Measurements from ENCODE around the gene PAFAH2. TPM values are rescaled to one million over a fixed set of nuclear protein-coding genes. Genes with fewer than 3 reads are reported as not detected.
"Not testable (repeated sequence)": the region's sequence is repeated elsewhere in the genome, so short reads cannot be mapped to it uniquely, and the experiment has no call there.

Gene PAFAH2
- total RNA-seq, 2 experiments from 2014 or later, result 4.7 to 5.2 TPM

- CTCF ChIA-PET, result interaction anchor here (0.9 to 3.7 kb wide), 4 partner anchors 9 to 166 kb away, joined by 3 to 15 read pairs (median 9); partner anchors contain the start of gene PAFAH2
- no peak overlapping the region for H3K4me3 Mint-ChIP-seq
- peaks cover 47% of the 10 kb centered on the region for H3K4me1 Mint-ChIP-seq (ENCODE audit: low read depth)
- no peaks in the 10 kb centered on the region for H3K27me3 Mint-ChIP-seq (ENCODE audit: low read depth)
- no peak for DNase-seq
- peaks cover 19% of the 10 kb centered on the region for H3K36me3 Mint-ChIP-seq (ENCODE audit: low read depth)
- H3K9me3 Mint-ChIP-seq, result no peaks in the 10 kb centered on the region
- H3K27ac Mint-ChIP-seq, result no peak overlapping the region
- intact Hi-C loops (cut with micrococcal nuclease), result no loop called here
Measured at GRCh38 chr1:25987951-25988350, 9.9 kb downstream of the PAFAH2 start.

GRCh38 chr1:25986773-25987172, 11.1 kb downstream of the PAFAH2 start:
- H3K9me3 Mint-ChIP-seq, result not testable (repeated sequence)

DNA sequence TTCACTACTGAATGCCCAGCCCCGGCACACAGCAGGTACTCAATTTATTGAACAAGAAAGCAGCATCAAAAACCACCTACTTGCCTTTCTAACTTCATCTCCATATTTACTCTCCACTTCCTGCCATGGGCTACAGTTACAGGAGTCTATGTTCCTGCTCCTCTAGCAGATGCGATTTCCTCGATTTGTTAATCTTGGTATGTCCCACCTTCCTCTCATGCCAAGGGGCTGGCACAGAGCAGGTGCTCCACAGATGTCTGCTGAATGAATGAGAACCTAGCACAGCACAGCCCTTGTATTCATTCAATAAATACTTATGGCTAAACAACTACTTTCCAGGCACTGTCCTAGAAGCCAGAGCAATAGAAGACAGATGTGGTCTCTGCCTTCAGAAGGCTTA, 12.2 kb downstream of the PAFAH2 start:
- intact Hi-C loops (cut with micrococcal nuclease), result no loop called here
- no peak overlapping the region for H3K4me3 Mint-ChIP-seq
- CTCF ChIA-PET, result no interaction called here

More at GRCh38 chr1:25986773-25987172, 11.1 kb downstream of the PAFAH2 start:
- H3K27me3 Mint-ChIP-seq (ENCODE audit: low read depth); H3K27ac Mint-ChIP-seq; intact Hi-C loops (cut with micrococcal nuclease); DNase-seq; H3K4me3 Mint-ChIP-seq: not testable (repeated sequence)
- Mint-ChIP-seq H3K36me3 (ENCODE audit: low read depth) (peaks cover 27% of the 10 kb centered on the region), H3K4me1 (ENCODE audit: low read depth) (peaks cover 36% of the 10 kb centered on the region)
- CTCF ChIA-PET, result interaction anchor here (0.5 to 3.7 kb wide), 3 partner anchors 11 to 121 kb away, joined by 3 to 15 read pairs (median 15); partner anchors contain the start of gene PAFAH2

GRCh38 chr1:25985171-25985570, 12.7 kb downstream of the PAFAH2 start:
- Mint-ChIP-seq H3K27ac (no peak overlapping the region), H3K9me3 (no peaks in the 10 kb centered on the region), H3K36me3 (ENCODE audit: low read depth) (peaks cover 30% of the 10 kb centered on the region), H3K4me3 (no peak overlapping the region), H3K27me3 (ENCODE audit: low read depth) (no peaks in the 10 kb centered on the region), H3K4me1 (ENCODE audit: low read depth) (peaks cover 31% of the 10 kb centered on the region)
- DNase-seq, result no peak
- intact Hi-C loops (cut with micrococcal nuclease), result no loop called here
- CTCF ChIA-PET, result no interaction called here

More for the DNA sequence above, 12.2 kb downstream of the PAFAH2 start:
- no peaks in the 10 kb centered on the region for H3K27me3 Mint-ChIP-seq (ENCODE audit: low read depth)
- no peak for DNase-seq
- H3K4me1 Mint-ChIP-seq (ENCODE audit: low read depth), result peaks cover 31% of the 10 kb centered on the region
- H3K36me3 Mint-ChIP-seq (ENCODE audit: low read depth), result peaks cover 30% of the 10 kb centered on the region
- H3K9me3 Mint-ChIP-seq, result no peaks in the 10 kb centered on the region
- peak overlapping the region; percentile 10 for H3K27ac Mint-ChIP-seq

- Mint-ChIP-seq H3K4me3 (no peak overlapping the region), H3K36me3 (ENCODE audit: low read depth) (peaks cover 26% of the 10 kb centered on the region), H3K9me3 (no peaks in the 10 kb centered on the region), H3K27me3 (ENCODE audit: low read depth) (no peaks in the 10 kb centered on the region), H3K27ac (no peak overlapping the region), H3K4me1 (ENCODE audit: low read depth) (no peaks in the 10 kb centered on the region)
- intact Hi-C loops (cut with micrococcal nuclease), result no loop called here
- CTCF ChIA-PET, result interaction anchor here (0.8 to 0.9 kb wide), 2 partner anchors 10 to 84 kb away, joined by 3 to 4 read pairs; no protein-coding TSS in a partner anchor
- DNase-seq, result no peak
Measured at GRCh38 chr1:25979210-25979609, 18.7 kb downstream of the PAFAH2 start.

DNA sequence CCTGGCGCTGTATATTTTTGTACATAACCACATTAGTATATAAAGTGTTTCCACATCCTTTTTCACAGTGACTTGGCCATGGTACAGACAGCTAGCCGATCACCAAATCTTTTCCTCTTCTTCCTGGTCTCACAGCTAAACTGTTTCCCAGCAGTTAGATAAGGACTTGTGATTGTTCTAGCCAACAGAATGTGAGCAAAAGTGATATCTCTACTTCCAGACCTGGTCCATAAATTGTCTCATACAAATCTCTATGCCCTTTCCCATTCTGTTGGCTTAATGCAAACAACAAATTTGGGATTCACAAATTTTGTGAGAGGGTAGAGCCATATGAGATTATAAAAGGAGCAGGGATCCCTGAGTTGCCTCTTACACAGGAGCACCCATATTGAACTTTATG, 19.5 kb downstream of the PAFAH2 start:
- no peaks in the 10 kb centered on the region for H3K9me3 Mint-ChIP-seq
- no peak for DNase-seq
- no peaks in the 10 kb centered on the region for H3K27me3 Mint-ChIP-seq (ENCODE audit: low read depth)
- no peak overlapping the region for H3K4me3 Mint-ChIP-seq
- intact Hi-C loops (cut with micrococcal nuclease), result no loop called here
- CTCF ChIA-PET, result no interaction called here
- no peaks in the 10 kb centered on the region for H3K4me1 Mint-ChIP-seq (ENCODE audit: low read depth)
- no peak overlapping the region for H3K27ac Mint-ChIP-seq
- peaks cover 29% of the 10 kb centered on the region for H3K36me3 Mint-ChIP-seq (ENCODE audit: low read depth)

DNA sequence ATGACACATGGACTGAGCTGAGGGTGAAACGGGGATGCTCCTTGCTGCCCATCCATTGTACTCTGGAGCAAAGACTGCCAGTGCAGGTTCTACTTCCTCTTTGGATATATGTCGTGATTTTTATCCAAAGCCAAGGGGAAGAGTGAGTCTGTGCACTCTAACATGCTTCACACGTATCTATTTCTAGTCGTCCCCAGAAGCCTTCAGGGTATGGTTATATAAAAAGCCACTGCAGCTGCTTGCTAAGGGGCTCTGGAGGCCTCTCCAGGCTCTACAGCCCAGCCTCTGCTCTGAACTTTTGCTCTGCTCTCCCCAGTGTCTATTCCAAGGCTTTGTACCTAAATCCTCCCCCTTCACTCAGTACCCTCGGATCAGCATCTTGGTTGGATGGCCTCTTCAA, 20.1 kb downstream of the PAFAH2 start:
- H3K4me1 Mint-ChIP-seq (ENCODE audit: low read depth), result peaks cover under 1% of the 10 kb centered on the region
- CTCF ChIA-PET, result no interaction called here
- no peak for DNase-seq
- H3K27ac Mint-ChIP-seq, result peak overlapping the region; percentile 26
- peaks cover 27% of the 10 kb centered on the region for H3K36me3 Mint-ChIP-seq (ENCODE audit: low read depth)
- H3K27me3 Mint-ChIP-seq (ENCODE audit: low read depth), result no peaks in the 10 kb centered on the region
- intact Hi-C loops (cut with micrococcal nuclease), result no loop called here
- H3K9me3 Mint-ChIP-seq, result no peaks in the 10 kb centered on the region
- no peak overlapping the region for H3K4me3 Mint-ChIP-seq

- Mint-ChIP-seq H3K9me3 (no peaks in the 10 kb centered on the region), H3K4me1 (ENCODE audit: low read depth) (peaks cover 24% of the 10 kb centered on the region), H3K27ac (no peak overlapping the region), H3K4me3 (no peak overlapping the region), H3K27me3 (ENCODE audit: low read depth) (no peaks in the 10 kb centered on the region), H3K36me3 (ENCODE audit: low read depth) (peaks cover 21% of the 10 kb centered on the region)
- CTCF ChIA-PET, result no interaction called here
- no peak for DNase-seq
- intact Hi-C loops (cut with micrococcal nuclease), result no loop called here
Measured at GRCh38 chr1:25973610-25974321, 24.1 kb downstream of the PAFAH2 start.

GRCh38 chr1:25971811-25972180, 26.1 kb downstream of the PAFAH2 start:
- Mint-ChIP-seq H3K9me3 (no peaks in the 10 kb centered on the region), H3K27ac (peak overlapping the region; percentile 89), H3K4me1 (ENCODE audit: low read depth) (peaks cover 31% of the 10 kb centered on the region), H3K27me3 (ENCODE audit: low read depth) (no peaks in the 10 kb centered on the region), H3K36me3 (ENCODE audit: low read depth) (peaks cover 30% of the 10 kb centered on the region), H3K4me3 (no peak overlapping the region)
- CTCF ChIA-PET, result interaction anchor here (1.0 to 2.1 kb wide), 5 partner anchors 8 to 76 kb away, joined by 3 to 8 read pairs (median 3); no protein-coding TSS in a partner anchor
- intact Hi-C loops (cut with micrococcal nuclease), result loop anchor here (1.0 kb wide), 3 partner anchors 19 to 65 kb away; partner anchors contain the start of genes PAFAH2 and STMN1
- DNase-seq, result no peak

DNA sequence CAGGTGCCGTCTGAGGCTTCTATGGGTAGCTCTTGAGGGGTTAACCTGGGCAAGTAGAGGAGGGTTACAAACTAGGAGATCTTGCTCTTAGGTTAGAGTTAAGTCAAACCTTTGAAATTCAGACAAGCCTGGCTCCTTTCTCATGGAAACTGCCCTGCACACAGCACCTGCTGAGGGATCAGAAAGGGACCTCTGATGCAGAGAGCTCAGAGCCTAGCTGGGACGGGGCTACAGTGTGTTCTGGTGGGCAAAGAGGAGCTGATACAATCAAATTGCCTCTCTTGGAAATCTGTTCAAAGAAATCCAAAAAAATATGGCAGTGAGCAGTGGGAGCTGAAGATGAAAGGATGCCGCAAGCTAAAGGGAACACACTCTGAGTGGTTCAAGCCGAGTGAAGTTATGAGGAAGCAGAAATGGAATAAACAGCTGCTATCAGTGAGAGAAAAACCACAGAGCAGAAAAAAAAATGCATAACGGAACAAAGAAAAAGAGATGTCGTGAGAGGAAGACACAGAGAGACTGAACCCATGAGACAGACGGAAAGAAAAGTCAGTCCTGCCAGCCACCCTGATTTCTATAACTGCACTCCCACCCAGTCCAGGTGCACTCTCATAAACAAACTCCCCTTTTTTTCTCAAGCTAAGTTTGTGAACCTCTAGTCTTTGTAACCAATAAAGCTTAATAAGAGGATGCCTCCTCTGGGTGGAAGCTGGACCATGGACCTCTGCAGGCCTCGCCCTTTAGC, 26.6 kb downstream of the PAFAH2 start:
- DNase-seq, result peak; percentile 33
- peaks cover 33% of the 10 kb centered on the region for H3K36me3 Mint-ChIP-seq (ENCODE audit: low read depth)
- peak overlapping the region; percentile 89 for H3K27ac Mint-ChIP-seq
- H3K27me3 Mint-ChIP-seq (ENCODE audit: low read depth), result no peaks in the 10 kb centered on the region
- no peak overlapping the region for H3K4me3 Mint-ChIP-seq
- CTCF ChIA-PET, result interaction anchor here (0.5 to 2.1 kb wide), 7 partner anchors 9 to 76 kb away, joined by 3 to 8 read pairs (median 3); no protein-coding TSS in a partner anchor
- H3K9me3 Mint-ChIP-seq, result no peaks in the 10 kb centered on the region
- intact Hi-C loops (cut with micrococcal nuclease), result loop anchor here (1.0 kb wide), 3 partner anchors 19 to 65 kb away; partner anchors contain the start of genes PAFAH2 and STMN1
- H3K4me1 Mint-ChIP-seq (ENCODE audit: low read depth), result peaks cover 31% of the 10 kb centered on the region

GRCh38 chr1:25967308-25967707, 30.6 kb downstream of the PAFAH2 start:
- CTCF ChIA-PET, result interaction anchor here (0.5 kb wide), 1 partner anchor 19 kb away, joined by 3 read pairs; no protein-coding TSS in a partner anchor
- no peaks in the 10 kb centered on the region for H3K27me3 Mint-ChIP-seq (ENCODE audit: low read depth)
- no peaks in the 10 kb centered on the region for H3K9me3 Mint-ChIP-seq
- DNase-seq, result no peak
- H3K4me1 Mint-ChIP-seq (ENCODE audit: low read depth), result peaks cover 27% of the 10 kb centered on the region
- no peak overlapping the region for H3K4me3 Mint-ChIP-seq
- intact Hi-C loops (cut with micrococcal nuclease), result no loop called here
- peaks cover 30% of the 10 kb centered on the region for H3K36me3 Mint-ChIP-seq (ENCODE audit: low read depth)
- H3K27ac Mint-ChIP-seq, result no peak overlapping the region

GRCh38 chr1:25959611-25960010, 38.3 kb downstream of the PAFAH2 start:
- CTCF ChIA-PET, result interaction anchor here (1.7 kb wide), 1 partner anchor 10 kb away, joined by 4 read pairs; no protein-coding TSS in a partner anchor
- no peaks in the 10 kb centered on the region for H3K27me3 Mint-ChIP-seq (ENCODE audit: low read depth)
- no peaks in the 10 kb centered on the region for H3K4me1 Mint-ChIP-seq (ENCODE audit: low read depth)
- H3K27ac Mint-ChIP-seq, result peak overlapping the region; percentile 1
- H3K9me3 Mint-ChIP-seq, result peaks cover 3% of the 10 kb centered on the region
- H3K4me3 Mint-ChIP-seq, result no peak overlapping the region
- intact Hi-C loops (cut with micrococcal nuclease), result no loop called here
- peaks cover 40% of the 10 kb centered on the region for H3K36me3 Mint-ChIP-seq (ENCODE audit: low read depth)
- DNase-seq, result no peak

Data from activated naive CD4-positive, alpha-beta T cell treated with anti-CD3 and anti-CD28 coated beads for 36 hours (primary cell).